PC-3 (cell line): Measurements from ENCODE around the gene SERPINE2. TPM values are rescaled to one million over a fixed set of nuclear protein-coding genes. Genes with fewer than 3 reads are reported as not detected.

Experiments
- ATAC-seq: fragments of 200-7000 bp; cut with Tn5 transposase; 2 replicates; pipeline ENCODE4 v1.9.1; 2020; ENCODE audit warnings: mild to moderate bottlenecking, moderate library complexity
- BruUV-seq: library from RNA; stranded (reverse); fragments of 400-500 nt; replicated peaks from 2 replicates; lab custom pipeline; 2021; lab: Mats Ljungman, UMichigan
- CTCF ChIA-PET: fragments of 300-600 bp; sonication (Branson Sonifier 250); formaldehyde crosslinking; loops from one replicate; lab custom pipeline; 2022; ENCODE audit warnings: antibody characterized with exemption; lab: Charles Lee
- POLR2A ChIA-PET: fragments of 300-600 bp; sonication (Branson Sonifier 250); formaldehyde crosslinking; loops from one replicate; lab custom pipeline; 2022; ENCODE audit warnings: antibody characterized with exemption; ENCODE audit not compliant: unreplicated experiment; lab: Charles Lee
- DNase-seq: peaks from one replicate; pipeline ENCODE4 v3.0.0-alpha.2; 2015
- H2AFZ ChIP-seq: fragments of 300-600 bp; sonication (generic); 2 replicates; pipeline ENCODE4 v1.6.0; 2016; ENCODE audit warnings: antibody characterized with exemption, low read length
- H3F3A ChIP-seq: fragments of 300-600 bp; sonication (generic); one replicate; pipeline ENCODE4 v1.6.0; 2017; ENCODE audit warnings: antibody characterized with exemption, low read length, control low read depth, mild to moderate bottlenecking; ENCODE audit not compliant: unreplicated experiment
- H3K27ac ChIP-seq: fragments of 300-600 bp; sonication (generic); 2 replicates; pipeline ENCODE4 v1.5.1; 2016; ENCODE audit warnings: mild to moderate bottlenecking, low read length
- H3K27me3 ChIP-seq: fragments of 300-600 bp; sonication (generic); 2 replicates; pipeline ENCODE4 v1.6.1; 2016; ENCODE audit warnings: low read length, mixed read lengths
- H3K36me3 ChIP-seq: fragments of 300-600 bp; sonication (generic); 2 replicates; pipeline ENCODE4 v1.6.1; 2016; ENCODE audit warnings: low read depth, mixed run types, low read length, mixed read lengths
- H3K4me1 ChIP-seq: fragments of 300-600 bp; sonication (generic); 2 replicates; pipeline ENCODE4 v1.5.1; 2016; ENCODE audit warnings: low read length; ENCODE audit not compliant: insufficient read depth
- H3K4me2 ChIP-seq: fragments of 300-600 bp; sonication (generic); 2 replicates; pipeline ENCODE4 v1.6.0; 2016; ENCODE audit warnings: low read length
- H3K4me3 ChIP-seq: fragments of 300-600 bp; sonication (generic); 2 replicates; pipeline ENCODE4 v1.5.1; 2016; ENCODE audit warnings: mild to moderate bottlenecking, low read length, mixed read lengths
- H3K79me2 ChIP-seq: fragments of 300-600 bp; sonication (generic); 2 replicates; pipeline ENCODE4 v1.6.1; 2017; ENCODE audit warnings: low read length, mixed read lengths
- H3K9ac ChIP-seq: fragments of 300-600 bp; sonication (generic); 2 replicates; pipeline ENCODE4 v1.6.0; 2016; ENCODE audit warnings: mild to moderate bottlenecking, low read length
- H3K9me2 ChIP-seq: fragments of 300-600 bp; sonication (generic); replicated peaks from 2 replicates; pipeline ENCODE4 v1.6.1; 2016; ENCODE audit warnings: mixed run types, low read length, mixed read lengths
- H3K9me3 ChIP-seq: fragments of 300-600 bp; sonication (generic); 2 replicates; pipeline ENCODE4 v1.6.1; 2016; ENCODE audit warnings: low read length, mixed read lengths
- H4K20me1 ChIP-seq: fragments of 300-600 bp; sonication (generic); 2 replicates; pipeline ENCODE4 v1.6.1; 2016; ENCODE audit warnings: low read length, mixed read lengths
- EZH2 ChIP-seq: fragments of 300-600 bp; sonication (generic); IDR thresholded peaks from one replicate; pipeline ENCODE4 v1.6.1; 2017; ENCODE audit warnings: antibody characterized with exemption, mild to moderate bottlenecking, low read length; ENCODE audit not compliant: unreplicated experiment
- EZH2phosphoT487 ChIP-seq: fragments of 300-600 bp; sonication (generic); IDR thresholded peaks from 2 replicates; pipeline ENCODE4 v1.6.1; 2018; ENCODE audit warnings: mild to moderate bottlenecking, antibody characterized with exemption, low read length, borderline replicate concordance
- intact Hi-C: fragments of 100-400 bp; cut with micrococcal nuclease; formaldehyde crosslinking; loops from 2 replicates; pipeline ENCODE4 v1.9.0; 2023
- total RNA-seq: library from RNA; depleted of rRNA; stranded (reverse); fragments of >200 nt; gene quantifications from 2 replicates; pipeline ENCODE4 v1.2.3, GENCODE V29; 2014
- TF ChIP-seq, protein P1 (sequence below): fragments of 300-600 bp; sonication (generic); conservative IDR thresholded peaks from 2 replicates; pipeline ENCODE4 v1.5.1; 2017; ENCODE audit warnings: antibody characterized with exemption, low read depth, mild to moderate bottlenecking, low read length

Gene SERPINE2
- total RNA-seq, 1 experiment from 2014 or later: 17.1 TPM

DNA sequence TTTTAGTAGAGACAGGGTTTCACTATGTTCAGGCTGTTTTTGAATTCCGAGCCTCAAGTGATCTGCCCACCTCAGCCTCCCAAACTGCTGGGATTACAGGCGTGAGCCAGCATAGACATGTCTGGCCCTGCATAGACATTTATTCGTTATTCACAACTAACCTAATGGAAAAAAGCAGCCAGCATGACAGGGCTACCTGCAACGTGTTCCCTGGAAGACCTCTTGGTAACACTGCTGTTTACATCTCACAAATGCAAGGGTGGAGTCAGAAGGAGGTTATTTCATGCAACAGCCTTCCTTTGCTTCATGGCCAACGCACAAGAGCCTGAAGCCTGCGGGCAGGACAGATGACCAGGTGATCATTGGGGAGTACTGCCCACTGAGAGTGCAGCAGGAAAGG, 9.2 kb downstream of the SERPINE2 start:
- H3K27me3 ChIP-seq: no peaks in the 10 kb centered on the region
- H3K9ac ChIP-seq: no peak overlapping the region
- no peaks in the 10 kb centered on the region for H3K4me1 ChIP-seq
- POLR2A ChIA-PET: no interaction called here
- H3K27ac ChIP-seq: no peak overlapping the region
- H3K4me3 ChIP-seq: no peak overlapping the region
- no peaks in the 10 kb centered on the region for H3K9me3 ChIP-seq
- TF ChIP-seq EZH2phosphoT487: no peak
- TF ChIP-seq, protein P1, sequence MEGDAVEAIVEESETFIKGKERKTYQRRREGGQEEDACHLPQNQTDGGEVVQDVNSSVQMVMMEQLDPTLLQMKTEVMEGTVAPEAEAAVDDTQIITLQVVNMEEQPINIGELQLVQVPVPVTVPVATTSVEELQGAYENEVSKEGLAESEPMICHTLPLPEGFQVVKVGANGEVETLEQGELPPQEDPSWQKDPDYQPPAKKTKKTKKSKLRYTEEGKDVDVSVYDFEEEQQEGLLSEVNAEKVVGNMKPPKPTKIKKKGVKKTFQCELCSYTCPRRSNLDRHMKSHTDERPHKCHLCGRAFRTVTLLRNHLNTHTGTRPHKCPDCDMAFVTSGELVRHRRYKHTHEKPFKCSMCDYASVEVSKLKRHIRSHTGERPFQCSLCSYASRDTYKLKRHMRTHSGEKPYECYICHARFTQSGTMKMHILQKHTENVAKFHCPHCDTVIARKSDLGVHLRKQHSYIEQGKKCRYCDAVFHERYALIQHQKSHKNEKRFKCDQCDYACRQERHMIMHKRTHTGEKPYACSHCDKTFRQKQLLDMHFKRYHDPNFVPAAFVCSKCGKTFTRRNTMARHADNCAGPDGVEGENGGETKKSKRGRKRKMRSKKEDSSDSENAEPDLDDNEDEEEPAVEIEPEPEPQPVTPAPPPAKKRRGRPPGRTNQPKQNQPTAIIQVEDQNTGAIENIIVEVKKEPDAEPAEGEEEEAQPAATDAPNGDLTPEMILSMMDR: no peak
- no peak for TF ChIP-seq EZH2
- no peak overlapping the region for H2AFZ ChIP-seq
- no peaks in the 10 kb centered on the region for H3K9me2 ChIP-seq
- H3K36me3 ChIP-seq: no peaks in the 10 kb centered on the region
- intact Hi-C loops: no loop called here
- no peak overlapping the region for H3K4me2 ChIP-seq
- BruUV-seq: no TSS peak
- ATAC-seq (no peak), DNase-seq (no peak)
- H3F3A ChIP-seq: no peaks in the 10 kb centered on the region
- CTCF ChIA-PET: no interaction called here
- no peaks in the 10 kb centered on the region; the same call in 1 of the 2 replicates for H3K79me2 ChIP-seq
- H4K20me1 ChIP-seq: no peaks in the 10 kb centered on the region

DNA sequence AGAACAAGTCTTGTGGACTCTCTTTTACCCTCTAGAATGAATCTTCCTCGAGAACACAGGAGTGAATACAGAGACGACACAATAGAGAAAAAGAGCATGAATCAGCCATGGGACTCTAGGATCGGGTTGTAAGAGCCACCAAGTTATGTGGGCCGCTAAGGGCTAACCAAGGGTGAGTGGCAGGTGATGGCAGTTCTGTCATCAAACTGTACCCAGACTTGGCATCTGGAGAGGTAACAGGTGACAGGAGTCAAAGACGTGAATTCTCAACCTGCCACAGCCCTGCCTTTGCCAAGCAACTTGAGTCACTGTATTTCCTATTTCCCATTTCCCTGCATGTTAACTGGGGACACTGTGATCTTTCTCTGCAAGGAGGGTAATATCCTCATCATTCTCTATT, 11.2 kb downstream of the SERPINE2 start:
- intact Hi-C loops: no loop called here
- CTCF ChIA-PET: no interaction called here
- H2AFZ ChIP-seq: no peak overlapping the region

DNA sequence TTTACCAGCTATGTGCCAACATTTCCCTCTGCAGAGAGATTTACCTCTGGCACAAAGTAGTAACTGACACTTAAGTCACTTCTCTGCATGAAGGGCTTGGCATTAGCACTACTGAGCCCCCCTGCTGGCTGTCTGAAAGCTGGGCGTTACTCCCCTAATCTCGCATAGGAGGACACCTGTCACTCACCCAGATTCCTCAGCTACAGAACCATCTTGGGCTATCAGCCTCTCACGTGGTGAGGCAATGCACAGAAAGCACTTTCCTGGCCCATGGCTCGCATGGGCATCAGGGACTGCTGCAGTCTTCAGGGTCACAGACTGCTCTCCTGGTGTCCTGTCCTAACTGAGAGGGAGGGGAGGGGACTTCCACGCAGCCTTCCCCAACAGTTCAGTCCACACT, 12.0 kb downstream of the SERPINE2 start:
- Histone ChIP-seq H3K9me3 (no peaks in the 10 kb centered on the region), H3K4me3 (no peak overlapping the region), H3K27me3 (no peaks in the 10 kb centered on the region), H3K36me3 (no peaks in the 10 kb centered on the region), H4K20me1 (no peaks in the 10 kb centered on the region), H3K9me2 (no peaks in the 10 kb centered on the region), H3K79me2 (no peaks in the 10 kb centered on the region; the same call in 1 of the 2 replicates), H3K4me2 (no peak overlapping the region), H2AFZ (no peak overlapping the region), H3F3A (no peaks in the 10 kb centered on the region), H3K4me1 (peaks cover 16% of the 10 kb centered on the region), H3K9ac (no peak overlapping the region), H3K27ac (no peak overlapping the region)
- ATAC-seq: no peak
- DNase-seq: no peak
- POLR2A ChIA-PET: interaction anchor here (0.6 kb wide), 1 partner anchor 31 kb away, joined by 3 read pairs; no protein-coding TSS in a partner anchor
- intact Hi-C loops: no loop called here
- CTCF ChIA-PET: no interaction called here
- TF ChIP-seq, protein P1: no peak
- no peak for TF ChIP-seq EZH2phosphoT487
- no peak for TF ChIP-seq EZH2
- no TSS peak for BruUV-seq

More for the DNA sequence above, 11.2 kb downstream of the SERPINE2 start:
- no peaks in the 10 kb centered on the region for H3K36me3 ChIP-seq
- no peak overlapping the region for H3K9ac ChIP-seq
- H3K4me1 ChIP-seq: peaks cover 10% of the 10 kb centered on the region
- no peak overlapping the region for H3K4me2 ChIP-seq
- BruUV-seq: no TSS peak
- no peaks in the 10 kb centered on the region for H3F3A ChIP-seq
- H3K9me2 ChIP-seq: no peaks in the 10 kb centered on the region
- no peaks in the 10 kb centered on the region; the same call in 1 of the 2 replicates for H3K79me2 ChIP-seq
- DNase-seq: no peak
- POLR2A ChIA-PET: no interaction called here
- no peak overlapping the region for H3K4me3 ChIP-seq
- no peak for TF ChIP-seq EZH2phosphoT487
- TF ChIP-seq EZH2: no peak
- TF ChIP-seq, protein P1: no peak
- no peak overlapping the region for H3K27ac ChIP-seq
- ATAC-seq: no peak
- H3K9me3 ChIP-seq: no peaks in the 10 kb centered on the region
- no peaks in the 10 kb centered on the region for H3K27me3 ChIP-seq
- no peaks in the 10 kb centered on the region for H4K20me1 ChIP-seq
